Uterus (tissue), 2 donors: ENCODE data around the gene UQCRH.

Experiments used
- POLR2A ChIP-seq, 2 donors: fragments of 450-650 bp; IDR thresholded peaks; one replicate each; pipeline ENCODE4 v1.6.1; 2016; ENCODE audit warnings: antibody characterized with exemption in 2 of 2, mild to moderate bottlenecking in 1 of 2, moderate library complexity in 1 of 2
- TF ChIP-seq, protein P1 (sequence below), 4 experiments: fragments of 200-600 bp in 2 of 4; fragments of 450-650 bp in 2 of 4; sonication (generic) in 2 of 4; IDR thresholded peaks; one replicate each; pipeline ENCODE4 v1.5.1; 2016 to 2019; ENCODE audit warnings: antibody characterized with exemption in 4 of 4, mild to moderate bottlenecking in 2 of 4, moderate library complexity in 1 of 4

- TF ChIP-seq, protein P1, sequence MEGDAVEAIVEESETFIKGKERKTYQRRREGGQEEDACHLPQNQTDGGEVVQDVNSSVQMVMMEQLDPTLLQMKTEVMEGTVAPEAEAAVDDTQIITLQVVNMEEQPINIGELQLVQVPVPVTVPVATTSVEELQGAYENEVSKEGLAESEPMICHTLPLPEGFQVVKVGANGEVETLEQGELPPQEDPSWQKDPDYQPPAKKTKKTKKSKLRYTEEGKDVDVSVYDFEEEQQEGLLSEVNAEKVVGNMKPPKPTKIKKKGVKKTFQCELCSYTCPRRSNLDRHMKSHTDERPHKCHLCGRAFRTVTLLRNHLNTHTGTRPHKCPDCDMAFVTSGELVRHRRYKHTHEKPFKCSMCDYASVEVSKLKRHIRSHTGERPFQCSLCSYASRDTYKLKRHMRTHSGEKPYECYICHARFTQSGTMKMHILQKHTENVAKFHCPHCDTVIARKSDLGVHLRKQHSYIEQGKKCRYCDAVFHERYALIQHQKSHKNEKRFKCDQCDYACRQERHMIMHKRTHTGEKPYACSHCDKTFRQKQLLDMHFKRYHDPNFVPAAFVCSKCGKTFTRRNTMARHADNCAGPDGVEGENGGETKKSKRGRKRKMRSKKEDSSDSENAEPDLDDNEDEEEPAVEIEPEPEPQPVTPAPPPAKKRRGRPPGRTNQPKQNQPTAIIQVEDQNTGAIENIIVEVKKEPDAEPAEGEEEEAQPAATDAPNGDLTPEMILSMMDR (IDR thresholded peaks at IDR 0.05), result no peak
- TF ChIP-seq POLR2A (IDR thresholded peaks at IDR 0.05), result no peak
These were observed 41.0 kb upstream of the UQCRH start for GRCh38 chr1:46262508-46262907.
